GM12878 (cell line): ENCODE results near the gene TRIM62.

ENCODE experiments used
- BRCA1 ChIP-seq: IDR thresholded peaks from 2 replicates; pipeline ENCODE4 v1.6.1; 2011; ENCODE audit warnings: low read depth, low read length, improper control_type of control experiment
- CTCF ChIP-seq, 3 experiments: IDR thresholded peaks in 2 of 3; conservative IDR thresholded peaks in 1 of 3; 2 replicates each; pipeline ENCODE4 v1.5.1; 2011; ENCODE audit warnings: low read depth in 3 of 3, low read length in 3 of 3, mild to moderate bottlenecking in 3 of 3, control low read depth in 2 of 3, moderate library complexity in 2 of 3, inconsistent platforms in 1 of 3, mixed read lengths in 1 of 3; ENCODE audit not compliant: control insufficient read depth in 2 of 3, insufficient read depth in 1 of 3; ENCODE audit errors: extremely low read depth in 1 of 3
- EGR1 ChIP-seq, 2 experiments: IDR thresholded peaks; 1 replicate in 1 of 2; 2 replicates in 1 of 2; pipeline ENCODE4 v1.6.1; 2011 to 2012; ENCODE audit warnings: low read depth in 2 of 2, low read length in 2 of 2, borderline replicate concordance in 1 of 2, mild to moderate bottlenecking in 1 of 2, moderate library complexity in 1 of 2
- EP300 ChIP-seq, 2 experiments: fragments of 150-350 bp in 1 of 2; IDR thresholded peaks; 2 replicates each; pipeline ENCODE4 v1.6.1; 2011 to 2012; ENCODE audit warnings: low read depth in 2 of 2, low read length in 2 of 2, borderline replicate concordance in 1 of 2, improper control_type of control experiment in 1 of 2, inconsistent platforms in 1 of 2; ENCODE audit not compliant: control insufficient read depth in 1 of 2
- GATAD2B ChIP-seq: fragments of 450-650 bp; conservative IDR thresholded peaks from 2 replicates; pipeline ENCODE4 v1.6.1; 2017; ENCODE audit warnings: low read depth, mild to moderate bottlenecking, moderate library complexity
- MAX ChIP-seq: IDR thresholded peaks from 2 replicates; pipeline ENCODE4 v1.6.1; 2012; ENCODE audit warnings: low read depth, low read length, improper control_type of control experiment
- MTA3 ChIP-seq: IDR thresholded peaks from 2 replicates; pipeline ENCODE4 v1.6.1; 2012; ENCODE audit warnings: low read length, inconsistent platforms, borderline replicate concordance
- POLR2A ChIP-seq: IDR thresholded peaks from 2 replicates; pipeline ENCODE4 v1.6.1; 2011; ENCODE audit warnings: low read depth, mild to moderate bottlenecking, low read length
- POU2F2 ChIP-seq: IDR thresholded peaks from 3 replicates; pipeline ENCODE4 v1.6.1; 2011; ENCODE audit warnings: low read depth, mild to moderate bottlenecking, low read length, borderline replicate concordance
- RAD21 ChIP-seq: IDR thresholded peaks from 2 replicates; pipeline ENCODE4 v1.6.1; 2011; ENCODE audit warnings: mild to moderate bottlenecking, low read depth, low read length, moderate library complexity; ENCODE audit not compliant: insufficient read depth
- ZNF217 ChIP-seq: fragments of 450-650 bp; IDR thresholded peaks from 2 replicates; pipeline ENCODE4 v1.6.1; 2017; ENCODE audit warnings: antibody characterized with exemption, mild to moderate bottlenecking
- ZNF274 ChIP-seq: IDR thresholded peaks from one replicate; pipeline ENCODE4 v1.8.0; 2011; ENCODE audit not compliant: insufficient read length, insufficient read depth
- ZNF384 ChIP-seq: IDR thresholded peaks from 2 replicates; pipeline ENCODE4 v1.6.1; 2012; ENCODE audit warnings: low read depth, mild to moderate bottlenecking, low read length, improper control_type of control experiment, borderline replicate concordance
- TF ChIP-seq, protein P1 (sequence below): IDR thresholded peaks from 2 replicates; pipeline ENCODE4 v1.6.1; 2012; ENCODE audit warnings: mild to moderate bottlenecking, low read depth, low read length

DNA sequence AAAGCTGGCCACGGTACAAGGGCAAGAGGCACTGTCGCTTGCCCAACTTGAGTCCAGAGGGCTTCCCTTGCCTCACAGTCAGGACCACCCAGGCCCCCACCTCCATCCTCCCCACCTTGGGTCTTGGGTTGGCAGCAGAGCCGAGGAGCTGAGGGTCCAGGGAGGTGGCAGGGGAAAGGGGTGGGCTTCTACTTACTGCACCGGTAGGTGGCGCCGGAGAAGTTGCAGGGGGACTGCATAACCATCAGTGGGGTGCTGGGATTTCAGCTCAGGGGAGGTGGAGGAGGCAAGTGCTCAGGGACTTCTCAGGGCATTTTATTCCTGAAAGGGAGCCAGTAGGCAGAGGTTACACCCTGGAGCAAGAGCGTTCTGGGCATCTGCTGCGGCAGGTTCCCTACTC is 44.0 kb downstream of the TRIM62 start:
- TF ChIP-seq ZNF274 (no peak), EGR1 (IDR thresholded peaks at IDR 0.05; ENCODE audit: borderline replicate concordance in 1 of 2, low read depth in 2 of 2, low read length in 2 of 2) (no peak), MAX (no peak), CTCF (IDR thresholded peaks at IDR 0.05 in 2 of 3, conservative IDR thresholded peaks at IDR 0.05 in 1 of 3; ENCODE audit: control insufficient read depth in 2 of 3, extremely low read depth in 1 of 3, insufficient read depth in 1 of 3, low read depth in 3 of 3, low read length in 3 of 3) (peak; percentile 48 to 68 (median 64)), RAD21 (peak; percentile 54), ZNF384 (no peak), MTA3 (no peak), POLR2A (no peak), POU2F2 (no peak), ZNF217 (no peak), BRCA1 (no peak), EP300 (IDR thresholded peaks at IDR 0.05; ENCODE audit: borderline replicate concordance in 1 of 2, control insufficient read depth in 1 of 2, low read depth in 2 of 2, low read length in 2 of 2) (no peak), GATAD2B (no peak)
- TF ChIP-seq, protein P1, sequence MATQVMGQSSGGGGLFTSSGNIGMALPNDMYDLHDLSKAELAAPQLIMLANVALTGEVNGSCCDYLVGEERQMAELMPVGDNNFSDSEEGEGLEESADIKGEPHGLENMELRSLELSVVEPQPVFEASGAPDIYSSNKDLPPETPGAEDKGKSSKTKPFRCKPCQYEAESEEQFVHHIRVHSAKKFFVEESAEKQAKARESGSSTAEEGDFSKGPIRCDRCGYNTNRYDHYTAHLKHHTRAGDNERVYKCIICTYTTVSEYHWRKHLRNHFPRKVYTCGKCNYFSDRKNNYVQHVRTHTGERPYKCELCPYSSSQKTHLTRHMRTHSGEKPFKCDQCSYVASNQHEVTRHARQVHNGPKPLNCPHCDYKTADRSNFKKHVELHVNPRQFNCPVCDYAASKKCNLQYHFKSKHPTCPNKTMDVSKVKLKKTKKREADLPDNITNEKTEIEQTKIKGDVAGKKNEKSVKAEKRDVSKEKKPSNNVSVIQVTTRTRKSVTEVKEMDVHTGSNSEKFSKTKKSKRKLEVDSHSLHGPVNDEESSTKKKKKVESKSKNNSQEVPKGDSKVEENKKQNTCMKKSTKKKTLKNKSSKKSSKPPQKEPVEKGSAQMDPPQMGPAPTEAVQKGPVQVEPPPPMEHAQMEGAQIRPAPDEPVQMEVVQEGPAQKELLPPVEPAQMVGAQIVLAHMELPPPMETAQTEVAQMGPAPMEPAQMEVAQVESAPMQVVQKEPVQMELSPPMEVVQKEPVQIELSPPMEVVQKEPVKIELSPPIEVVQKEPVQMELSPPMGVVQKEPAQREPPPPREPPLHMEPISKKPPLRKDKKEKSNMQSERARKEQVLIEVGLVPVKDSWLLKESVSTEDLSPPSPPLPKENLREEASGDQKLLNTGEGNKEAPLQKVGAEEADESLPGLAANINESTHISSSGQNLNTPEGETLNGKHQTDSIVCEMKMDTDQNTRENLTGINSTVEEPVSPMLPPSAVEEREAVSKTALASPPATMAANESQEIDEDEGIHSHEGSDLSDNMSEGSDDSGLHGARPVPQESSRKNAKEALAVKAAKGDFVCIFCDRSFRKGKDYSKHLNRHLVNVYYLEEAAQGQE = no peak
